ENCODE results near the gene HMGXB4.

DNA sequence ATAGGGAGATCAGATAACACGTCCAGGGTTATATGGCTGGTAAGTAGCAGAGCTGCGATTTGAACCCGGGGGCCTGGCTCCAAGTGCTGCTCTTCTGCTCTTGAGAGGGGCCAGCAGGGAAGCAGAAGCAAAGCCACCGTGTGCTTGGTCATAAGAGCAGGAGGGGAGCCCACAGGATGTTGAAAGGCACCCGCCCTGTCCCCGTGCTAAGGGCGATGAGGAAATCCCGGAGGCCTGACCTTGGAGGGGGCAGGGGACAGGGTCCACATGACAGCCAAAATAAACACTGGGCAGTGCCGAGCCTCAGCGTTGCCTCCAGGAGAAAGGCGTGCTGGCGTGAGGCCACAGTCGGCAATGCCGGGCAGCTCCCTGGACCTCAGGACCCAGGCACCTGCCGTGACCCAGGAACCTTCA, 71.2 kb downstream of the HMGXB4 start:
- TF ChIP-seq, protein P1, sequence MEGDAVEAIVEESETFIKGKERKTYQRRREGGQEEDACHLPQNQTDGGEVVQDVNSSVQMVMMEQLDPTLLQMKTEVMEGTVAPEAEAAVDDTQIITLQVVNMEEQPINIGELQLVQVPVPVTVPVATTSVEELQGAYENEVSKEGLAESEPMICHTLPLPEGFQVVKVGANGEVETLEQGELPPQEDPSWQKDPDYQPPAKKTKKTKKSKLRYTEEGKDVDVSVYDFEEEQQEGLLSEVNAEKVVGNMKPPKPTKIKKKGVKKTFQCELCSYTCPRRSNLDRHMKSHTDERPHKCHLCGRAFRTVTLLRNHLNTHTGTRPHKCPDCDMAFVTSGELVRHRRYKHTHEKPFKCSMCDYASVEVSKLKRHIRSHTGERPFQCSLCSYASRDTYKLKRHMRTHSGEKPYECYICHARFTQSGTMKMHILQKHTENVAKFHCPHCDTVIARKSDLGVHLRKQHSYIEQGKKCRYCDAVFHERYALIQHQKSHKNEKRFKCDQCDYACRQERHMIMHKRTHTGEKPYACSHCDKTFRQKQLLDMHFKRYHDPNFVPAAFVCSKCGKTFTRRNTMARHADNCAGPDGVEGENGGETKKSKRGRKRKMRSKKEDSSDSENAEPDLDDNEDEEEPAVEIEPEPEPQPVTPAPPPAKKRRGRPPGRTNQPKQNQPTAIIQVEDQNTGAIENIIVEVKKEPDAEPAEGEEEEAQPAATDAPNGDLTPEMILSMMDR (IDR thresholded peaks at IDR 0.05): no peak
- no peak for TF ChIP-seq POLR2A (IDR thresholded peaks at IDR 0.05)

Data from thyroid gland (tissue), 4 donors.